SK-N-SH (cell line): ENCODE measurements around the gene PEG3. TPM values are rescaled to one million over a fixed set of nuclear protein-coding genes. Genes with fewer than 3 reads are reported as not detected.
A peak's percentile ranks its signal among the peaks of the same experiment; 100 is the strongest.

Experiments
- CTCF ChIA-PET: fragments of 300-600, 350-600 bp; formaldehyde crosslinking; extraction: SDS; loops from one replicate; lab custom pipeline; 2021; lab: Yijun Ruan, JAX
- POLR2A ChIA-PET: fragments of 350-600 bp; sonication (Branson Sonifier 250); formaldehyde crosslinking; extraction: SDS; loops from one replicate; lab custom pipeline; 2020; ENCODE audit warnings: antibody characterized with exemption, inconsistent platforms; lab: Yijun Ruan, JAX
- DNase-seq: peaks from one replicate; pipeline ENCODE4 v3.0.0; 2012
- H2AFZ ChIP-seq: fragments of 200-600 bp; sonication (generic); 2 replicates; pipeline ENCODE4 v1.8.1; 2016; ENCODE audit warnings: antibody characterized with exemption, mild to moderate bottlenecking, low read depth
- H3F3A ChIP-seq: fragments of 200-600 bp; sonication (generic); replicated peaks from 2 replicates; pipeline ENCODE3; 2016; ENCODE audit warnings: antibody characterized with exemption, mild to moderate bottlenecking; ENCODE audit not compliant: insufficient read depth
- H3K27ac ChIP-seq, 2 experiments: fragments of 200-500 bp in 1 of 2; fragments of 200-600 bp in 1 of 2; sonication (Bioruptor generic) in 1 of 2; sonication (generic), shearing (Covaris generic) in 1 of 2; 2 replicates each; pipeline versions ENCODE4 v1.5.1 to v1.6.1; 2014 to 2016; ENCODE audit warnings: low read depth in 2 of 2, inconsistent platforms in 1 of 2, low read length in 1 of 2, mild to moderate bottlenecking in 1 of 2, mixed read lengths in 1 of 2
- H3K27me3 ChIP-seq: fragments of 200-600 bp; sonication (generic), shearing (Covaris generic); 2 replicates; pipeline ENCODE4 v1.6.1; 2016; ENCODE audit warnings: mixed run types; ENCODE audit not compliant: insufficient read depth
- H3K36me3 ChIP-seq, 2 experiments: fragments of 200-500 bp in 1 of 2; fragments of 200-600 bp in 1 of 2; sonication (Bioruptor generic) in 1 of 2; sonication (generic) in 1 of 2; replicated peaks in 1 of 2; 2 replicates each; pipeline versions ENCODE3 to v1.5.1; 2014 to 2016; ENCODE audit warnings: low read length in 1 of 2, mild to moderate bottlenecking in 1 of 2; ENCODE audit not compliant: insufficient read depth in 2 of 2, control insufficient read depth in 1 of 2
- H3K4me1 ChIP-seq, 2 experiments: fragments of 200-500 bp in 1 of 2; fragments of 200-600 bp in 1 of 2; sonication (Bioruptor generic) in 1 of 2; sonication (generic), shearing (Covaris generic) in 1 of 2; 2 replicates each; pipeline versions ENCODE4 v1.5.1 to v1.6.1; 2014 to 2016; ENCODE audit warnings: low read depth in 1 of 2, low read length in 1 of 2, mixed run types in 1 of 2; ENCODE audit not compliant: insufficient read depth in 2 of 2, control insufficient read depth in 1 of 2
- H3K4me2 ChIP-seq: fragments of 200-600 bp; sonication (generic), shearing (Covaris generic); 2 replicates; pipeline ENCODE4 v1.6.1; 2017; ENCODE audit warnings: mixed run types
- H3K4me3 ChIP-seq, 2 experiments: fragments of 200-500 bp in 1 of 2; fragments of 200-600 bp in 1 of 2; sonication (Bioruptor generic) in 1 of 2; sonication (generic), shearing (Covaris generic) in 1 of 2; 2 replicates each; pipeline versions ENCODE4 v1.5.1 to v1.8.1; 2014 to 2016; ENCODE audit warnings: low read depth in 2 of 2, inconsistent platforms in 1 of 2, low read length in 1 of 2, mild to moderate bottlenecking in 1 of 2, mixed read lengths in 1 of 2, moderate library complexity in 1 of 2
- H3K79me2 ChIP-seq: fragments of 200-600 bp; sonication (generic); 2 replicates; pipeline ENCODE4 v1.8.1; 2017; ENCODE audit warnings: mild to moderate bottlenecking; ENCODE audit not compliant: insufficient read depth
- H3K9ac ChIP-seq: fragments of 200-600 bp; sonication (generic); 2 replicates; pipeline ENCODE4 v1.6.1; 2017; ENCODE audit warnings: mixed run types
- H3K9me2 ChIP-seq: fragments of 200-600 bp; sonication (generic); 2 replicates; pipeline ENCODE4 v1.6.1; 2017; ENCODE audit warnings: mixed run types
- H3K9me3 ChIP-seq: fragments of 200-600 bp; sonication (generic); 2 replicates; pipeline ENCODE4 v1.6.1; 2017; ENCODE audit warnings: mixed run types, mild to moderate bottlenecking, moderate library complexity
- H4K20me1 ChIP-seq: fragments of 200-600 bp; sonication (generic); 2 replicates; pipeline ENCODE4 v1.6.1; 2017; ENCODE audit warnings: mild to moderate bottlenecking, mixed run types; ENCODE audit not compliant: insufficient read depth
- CHD2 ChIP-seq: fragments of 150-350 bp; IDR thresholded peaks from 2 replicates; pipeline ENCODE4 v1.6.1; 2018; ENCODE audit warnings: low read length; ENCODE audit not compliant: partially characterized antibody
- FOSL2 ChIP-seq: IDR thresholded peaks from 2 replicates; pipeline ENCODE4 v1.4.0; 2012; ENCODE audit warnings: low read depth, mild to moderate bottlenecking, moderate library complexity, borderline replicate concordance
- FOXM1 ChIP-seq: IDR thresholded peaks from 2 replicates; pipeline ENCODE4 v1.4.0; 2012; ENCODE audit warnings: low read depth, mild to moderate bottlenecking
- GABPA ChIP-seq: IDR thresholded peaks from 2 replicates; pipeline ENCODE4 v1.4.0; 2012; ENCODE audit warnings: low read depth, mild to moderate bottlenecking
- GATA2 ChIP-seq: sonication (generic); formaldehyde crosslinking; IDR thresholded peaks from 2 replicates; pipeline ENCODE4 v1.5.0; 2020; ENCODE audit warnings: mild to moderate bottlenecking, missing genetic modification reagents
- JUND ChIP-seq: IDR thresholded peaks from 2 replicates; pipeline ENCODE4 v1.4.0; 2012
- NRF1 ChIP-seq: IDR thresholded peaks from 2 replicates; pipeline ENCODE4 v1.6.1; 2012; ENCODE audit warnings: low read depth, mild to moderate bottlenecking, low read length
- REST ChIP-seq: IDR thresholded peaks from 2 replicates; pipeline ENCODE4 v1.6.1; 2012; ENCODE audit warnings: mild to moderate bottlenecking, low read depth, low read length, moderate library complexity
- RXRA ChIP-seq: IDR thresholded peaks from 2 replicates; pipeline ENCODE4 v1.4.0; 2012; ENCODE audit warnings: low read depth, mild to moderate bottlenecking, borderline replicate concordance
- SIN3A ChIP-seq: IDR thresholded peaks from 2 replicates; pipeline ENCODE4 v1.6.1; 2012; ENCODE audit warnings: low read depth, mild to moderate bottlenecking, low read length, moderate library complexity, borderline replicate concordance
- TAF1 ChIP-seq: IDR thresholded peaks from 2 replicates; pipeline ENCODE4 v1.6.1; 2012; ENCODE audit warnings: low read depth, mild to moderate bottlenecking, low read length, moderate library complexity, borderline replicate concordance
- TCF12 ChIP-seq: IDR thresholded peaks from 2 replicates; pipeline ENCODE4 v1.4.0; 2012
- USF1 ChIP-seq: IDR thresholded peaks from 2 replicates; pipeline ENCODE4 v1.4.0; 2012; ENCODE audit warnings: low read depth, borderline replicate concordance
- YY1 ChIP-seq: IDR thresholded peaks from 2 replicates; pipeline ENCODE4 v1.4.0; 2012; ENCODE audit warnings: low read depth, mild to moderate bottlenecking
- WGBS: methylation state at CpG from one replicate; pipeline ENCODE4 v1.1.6; 2017; ENCODE audit warnings: low lambda C conversion rate; 5-methylcytosine and 5-hydroxymethylcytosine counted together
- polyA plus RNA-seq, 3 experiments: library from polyadenylated mRNA; depleted of rRNA; stranded (reverse); fragments of >200 nt; gene quantifications; 2 replicates each; pipeline ENCODE4 v1.2.3, GENCODE V29; 2012
- TF ChIP-seq, protein P1 (sequence below): fragments of 200-600 bp; sonication (generic); IDR thresholded peaks from 2 replicates; pipeline ENCODE4 v1.6.1; 2017; ENCODE audit warnings: antibody characterized with exemption, mild to moderate bottlenecking, moderate library complexity
- TF ChIP-seq, protein P2 (sequence below): IDR thresholded peaks from 2 replicates; pipeline ENCODE4; 2012

Gene PEG3
- polyA plus RNA-seq, 1 of the 3 experiments (the other 2 are of a cell fraction), result 0.12 TPM

- TF ChIP-seq, protein P1, sequence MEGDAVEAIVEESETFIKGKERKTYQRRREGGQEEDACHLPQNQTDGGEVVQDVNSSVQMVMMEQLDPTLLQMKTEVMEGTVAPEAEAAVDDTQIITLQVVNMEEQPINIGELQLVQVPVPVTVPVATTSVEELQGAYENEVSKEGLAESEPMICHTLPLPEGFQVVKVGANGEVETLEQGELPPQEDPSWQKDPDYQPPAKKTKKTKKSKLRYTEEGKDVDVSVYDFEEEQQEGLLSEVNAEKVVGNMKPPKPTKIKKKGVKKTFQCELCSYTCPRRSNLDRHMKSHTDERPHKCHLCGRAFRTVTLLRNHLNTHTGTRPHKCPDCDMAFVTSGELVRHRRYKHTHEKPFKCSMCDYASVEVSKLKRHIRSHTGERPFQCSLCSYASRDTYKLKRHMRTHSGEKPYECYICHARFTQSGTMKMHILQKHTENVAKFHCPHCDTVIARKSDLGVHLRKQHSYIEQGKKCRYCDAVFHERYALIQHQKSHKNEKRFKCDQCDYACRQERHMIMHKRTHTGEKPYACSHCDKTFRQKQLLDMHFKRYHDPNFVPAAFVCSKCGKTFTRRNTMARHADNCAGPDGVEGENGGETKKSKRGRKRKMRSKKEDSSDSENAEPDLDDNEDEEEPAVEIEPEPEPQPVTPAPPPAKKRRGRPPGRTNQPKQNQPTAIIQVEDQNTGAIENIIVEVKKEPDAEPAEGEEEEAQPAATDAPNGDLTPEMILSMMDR, result no peak
Observed at GRCh38 chr19:56841193-56841543, 642 bp upstream of the PEG3 start (continued).

DNA sequence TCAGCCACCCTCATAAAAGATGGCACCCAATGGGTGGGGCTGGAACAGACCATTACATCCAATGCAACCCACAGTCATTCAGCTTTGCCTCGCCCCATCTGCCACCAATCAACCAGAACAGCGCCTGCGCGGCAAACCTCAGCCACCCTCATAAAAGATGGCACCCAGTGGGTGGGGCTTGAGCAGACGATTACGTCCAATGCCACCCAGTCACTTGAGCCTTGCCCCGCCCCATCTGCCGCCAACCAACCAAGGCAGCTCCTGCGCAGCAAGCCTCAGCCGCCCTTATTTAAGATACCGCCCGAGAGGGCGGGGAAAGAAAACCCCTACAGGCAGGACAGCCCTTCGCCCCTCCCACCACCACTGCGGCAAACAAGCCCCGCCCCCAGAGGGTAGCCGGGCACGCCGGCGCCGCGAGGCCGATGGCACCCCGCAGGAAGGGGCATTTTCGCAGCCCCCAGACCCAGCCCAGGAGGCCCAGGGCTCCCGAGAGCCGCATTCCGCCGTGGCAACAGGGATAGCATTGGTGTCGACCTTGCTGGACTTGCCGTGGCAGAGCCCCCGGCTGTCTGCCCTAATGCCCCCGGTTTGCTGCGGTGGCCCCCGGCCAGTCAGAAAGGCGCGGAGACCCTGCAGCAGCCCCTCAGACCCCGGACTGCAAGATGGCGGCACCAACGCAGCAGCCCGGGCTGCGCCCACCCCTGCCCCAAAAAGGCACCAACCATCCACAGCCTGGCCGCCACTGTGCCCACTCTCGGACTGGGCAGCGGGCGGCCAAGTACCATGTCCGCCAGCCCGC lies 675 bp downstream of the PEG3 start:
- TF ChIP-seq NRF1 (peak; percentile 59; the same call in 1 of the 2 replicates), FOXM1 (no peak), RXRA (no peak), CHD2 (no peak)
- Histone ChIP-seq H3K4me1 (peaks cover 0 to 2% of the 10 kb centered on the region in 2 experiments; a peak in 1 of 4 replicates), H4K20me1 (no peaks in the 10 kb centered on the region), H3K9me2 (no peaks in the 10 kb centered on the region), H3K4me2 (peak overlapping the region; percentile 60), H3K4me3 (peak overlapping the region; percentile 39 to 46), H3K9me3 (no peaks in the 10 kb centered on the region), H2AFZ (peak overlapping the region; percentile 68), H3F3A (no peaks in the 10 kb centered on the region), H3K27ac (peak overlapping the region; percentile 9 to 53; a peak in 2 of 4 replicates), H3K27me3 (no peaks in the 10 kb centered on the region), H3K79me2 (no peaks in the 10 kb centered on the region), H3K9ac (no peak overlapping the region), H3K36me3 (no peaks in the 10 kb centered on the region)
- 36% methylated on average over 9 of the region's 48 CpGs for WGBS
- ChIA-PET POLR2A (no interaction called here), CTCF (interaction anchor here (1.8 to 2.4 kb wide), 2 partner anchors 259 kb away, joined by 8 read pairs; no protein-coding TSS in a partner anchor)
- DNase-seq, result peak; percentile 72

GRCh38 chr19:56838909-56839651 lies 1.4 kb downstream of the PEG3 start:
- Histone ChIP-seq H3K4me2 (no peak overlapping the region), H2AFZ (no peak overlapping the region), H3K9me2 (no peaks in the 10 kb centered on the region), H4K20me1 (no peaks in the 10 kb centered on the region), H3K36me3 (no peaks in the 10 kb centered on the region), H3K9me3 (no peaks in the 10 kb centered on the region), H3K27me3 (no peaks in the 10 kb centered on the region), H3K4me1 (peaks cover 0 to 2% of the 10 kb centered on the region in 2 experiments; a peak in 1 of 4 replicates), H3K79me2 (no peaks in the 10 kb centered on the region), H3K27ac (peak overlapping the region in 1 of 2 experiments; percentile 9; a peak in 1 of 4 replicates), H3F3A (no peaks in the 10 kb centered on the region), H3K4me3 (peak overlapping the region; percentile 46 to 62; a peak in 2 of 4 replicates), H3K9ac (no peak overlapping the region)
- WGBS, result 43% methylated on average over 23 of the region's 34 CpGs
- ChIA-PET POLR2A (interaction anchor here (0.7 kb wide), 1 partner anchor 545 kb away, joined by 3 read pairs; no protein-coding TSS in a partner anchor), CTCF (interaction anchor here (1.0 to 3.4 kb wide), 8 partner anchors 35 to 260 kb away, joined by 3 to 70 read pairs (median 6); no protein-coding TSS in a partner anchor)
- peak; percentile 69 for DNase-seq
- TF ChIP-seq FOSL2 (no peak), REST (no peak), GABPA (no peak), USF1 (no peak), TCF12 (no peak), GATA2 (CRISPR knock-in tag) (no peak), SIN3A (no peak), TAF1 (no peak), JUND (no peak), YY1 (peak; percentile 85)
- TF ChIP-seq, protein P2, sequence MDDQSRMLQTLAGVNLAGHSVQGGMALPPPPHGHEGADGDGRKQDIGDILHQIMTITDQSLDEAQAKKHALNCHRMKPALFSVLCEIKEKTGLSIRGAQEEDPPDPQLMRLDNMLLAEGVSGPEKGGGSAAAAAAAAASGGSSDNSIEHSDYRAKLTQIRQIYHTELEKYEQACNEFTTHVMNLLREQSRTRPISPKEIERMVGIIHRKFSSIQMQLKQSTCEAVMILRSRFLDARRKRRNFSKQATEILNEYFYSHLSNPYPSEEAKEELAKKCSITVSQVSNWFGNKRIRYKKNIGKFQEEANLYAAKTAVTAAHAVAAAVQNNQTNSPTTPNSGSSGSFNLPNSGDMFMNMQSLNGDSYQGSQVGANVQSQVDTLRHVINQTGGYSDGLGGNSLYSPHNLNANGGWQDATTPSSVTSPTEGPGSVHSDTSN, result peak; percentile 69
